Immature natural killer cell (primary cell): ENCODE data around the gene ENPP6. TPM values are rescaled to one million over a fixed set of nuclear protein-coding genes. Genes with fewer than 3 reads are reported as not detected.
A peak's percentile ranks its signal among the peaks of the same experiment; 100 is the strongest.
"Not testable (repeated sequence)": the region's sequence is repeated elsewhere in the genome, so short reads cannot be mapped to it uniquely, and the experiment has no call there.

ENCODE experiments used
- DNase-seq, 3 donors: peaks; one replicate each; pipeline ENCODE4 v3.0.0; 2022; ENCODE audit warnings: mixed read lengths in 1 of 3
- H3K27ac Mint-ChIP-seq, 6 donors: one replicate each; pipeline ENCODE4 v1.8.0; 2020; ENCODE audit warnings: mixed read lengths in 6 of 6, mild to moderate bottlenecking in 5 of 6, inconsistent platforms in 4 of 6, moderate library complexity in 3 of 6
- H3K27me3 Mint-ChIP-seq, 3 donors: one replicate each; pipeline ENCODE4 v1.8.0; 2020 to 2021; ENCODE audit warnings: low read depth in 3 of 3, mild to moderate bottlenecking in 3 of 3, mixed read lengths in 3 of 3, moderate library complexity in 3 of 3, inconsistent platforms in 1 of 3
- H3K36me3 Mint-ChIP-seq, 3 donors: one replicate each; pipeline ENCODE4 v1.8.0; 2020; ENCODE audit warnings: mixed read lengths in 3 of 3, inconsistent platforms in 2 of 3, mild to moderate bottlenecking in 2 of 3
- H3K4me1 Mint-ChIP-seq, 2 donors: one replicate each; pipeline ENCODE4 v1.8.0; 2020; ENCODE audit warnings: inconsistent platforms in 2 of 2, mild to moderate bottlenecking in 2 of 2, mixed read lengths in 2 of 2, moderate library complexity in 1 of 2
- H3K4me3 Mint-ChIP-seq, 5 donors: one replicate each; pipeline ENCODE4 v1.8.0; 2020; ENCODE audit warnings: mild to moderate bottlenecking in 5 of 5, mixed read lengths in 5 of 5, inconsistent platforms in 3 of 5, moderate library complexity in 3 of 5
- H3K9me3 Mint-ChIP-seq, 6 donors: one replicate each; pipeline ENCODE4 v1.8.0; 2020; ENCODE audit warnings: mild to moderate bottlenecking in 6 of 6, mixed read lengths in 6 of 6, inconsistent platforms in 4 of 6, moderate library complexity in 3 of 6
- polyA plus RNA-seq, 3 donors: library from polyadenylated mRNA; unstranded; fragments of 300-500 nt; fragmentation: Illumina TruSeq; gene quantifications; one replicate each; pipeline ENCODE4 v1.2.3, GENCODE V29; 2021

ENPP6 gene
- polyA plus RNA-seq, 3 donors from 2014 or later = 0.13 to 0.20 TPM; not detected in 1

DNA sequence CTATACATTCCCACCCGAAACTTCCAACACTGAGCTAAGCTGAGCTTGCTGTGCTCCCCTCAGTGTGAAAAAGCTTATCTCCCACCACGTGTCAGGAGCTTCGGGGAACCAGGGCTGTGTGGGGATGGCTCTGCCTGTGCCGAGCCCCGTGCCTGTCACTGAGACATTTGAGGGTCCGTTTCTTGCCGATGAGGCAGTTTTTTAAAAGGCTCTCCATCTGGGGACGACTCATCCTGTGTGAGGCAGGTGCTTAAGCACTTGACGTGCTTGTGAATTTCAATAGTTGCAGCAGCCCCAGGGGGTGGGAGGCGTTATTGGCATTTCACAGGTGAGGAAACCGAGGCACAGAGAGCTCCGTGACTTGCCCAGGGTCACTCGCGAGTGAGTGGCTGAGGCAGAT lies 160.8 kb downstream of the ENPP6 start:
- no peaks in the 10 kb centered on the region for H3K4me1 Mint-ChIP-seq
- no peak for DNase-seq
- peaks cover 0 to 5% (median 0%) of the 10 kb centered on the region in 6 donors for H3K9me3 Mint-ChIP-seq
- peaks cover 1 to 2% (median 2%) of the 10 kb centered on the region in 3 donors for H3K27me3 Mint-ChIP-seq
- no peaks in the 10 kb centered on the region for H3K36me3 Mint-ChIP-seq
- no peak overlapping the region for H3K27ac Mint-ChIP-seq
- H3K4me3 Mint-ChIP-seq = no peak overlapping the region

DNA sequence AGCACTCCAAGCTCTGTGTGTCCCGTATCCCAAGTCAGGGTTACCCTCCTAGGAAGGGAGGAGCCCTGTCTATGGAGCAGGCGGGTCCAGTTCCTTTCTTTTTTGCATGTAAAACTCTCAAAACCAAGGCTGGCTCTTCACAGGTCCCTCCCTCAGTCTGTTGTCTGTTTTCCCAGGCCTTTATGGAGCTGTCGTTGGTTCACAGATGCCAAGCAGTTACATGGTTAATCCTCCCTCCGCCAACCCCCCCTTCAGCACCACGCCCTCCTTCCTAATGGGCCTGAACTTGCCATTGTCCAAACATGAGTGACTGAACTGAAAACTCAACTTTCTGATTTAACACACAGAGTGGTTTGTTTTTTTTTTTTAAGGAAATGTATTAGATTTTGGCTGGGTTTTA lies 164.2 kb downstream of the ENPP6 start:
- DNase-seq = no peak
- Mint-ChIP-seq H3K4me3 (no peak overlapping the region), H3K9me3 (peaks cover 0 to 6% (median under 1%) of the 10 kb centered on the region in 6 donors), H3K27me3 (peaks cover 2 to 5% (median 5%) of the 10 kb centered on the region in 3 donors), H3K4me1 (no peaks in the 10 kb centered on the region), H3K27ac (no peak overlapping the region), H3K36me3 (no peaks in the 10 kb centered on the region)

DNA sequence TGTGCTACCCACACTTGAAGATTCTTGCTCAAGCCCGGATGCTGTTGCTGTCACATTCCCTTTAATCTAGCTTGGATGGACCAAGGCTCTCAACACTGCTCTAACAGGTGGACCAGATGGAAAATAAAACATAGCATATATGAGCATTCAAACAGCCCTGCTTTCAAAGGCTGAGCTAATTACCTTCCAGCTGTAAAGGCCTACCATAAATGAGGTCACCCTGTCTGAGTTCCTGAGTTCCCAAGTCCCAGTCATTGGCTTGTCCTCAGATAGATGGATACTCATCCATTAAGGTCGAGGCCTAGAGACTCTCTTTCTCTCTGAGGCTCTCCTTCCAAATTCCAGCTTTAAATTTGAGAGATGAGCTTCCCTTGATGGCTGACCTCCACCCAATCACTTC lies 165.1 kb downstream of the ENPP6 start:
- H3K36me3 Mint-ChIP-seq = no peaks in the 10 kb centered on the region
- no peak for DNase-seq

DNA sequence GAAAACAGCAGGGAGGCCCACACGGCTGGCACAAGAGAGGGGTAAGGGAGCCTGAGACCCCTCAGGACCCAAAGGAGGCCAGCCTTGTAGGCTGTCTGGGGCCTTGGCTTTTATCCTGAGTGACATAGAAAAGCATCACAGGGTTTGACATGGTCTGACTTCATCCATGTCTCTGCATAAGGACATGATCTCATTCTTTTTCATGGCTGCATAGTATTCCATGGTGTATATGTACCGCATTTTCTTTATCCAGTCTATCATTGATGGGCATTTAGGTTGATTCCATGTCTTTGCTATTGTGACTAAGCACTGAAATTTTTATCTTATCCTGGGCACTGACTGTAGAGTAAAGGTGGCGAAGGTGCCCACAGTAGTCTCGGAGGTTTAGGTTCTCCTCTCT lies 166.4 kb downstream of the ENPP6 start:
- H3K36me3 Mint-ChIP-seq, H3K4me1 Mint-ChIP-seq, H3K27ac Mint-ChIP-seq, DNase-seq: not testable (repeated sequence)
- Mint-ChIP-seq H3K27me3 (peaks cover 5 to 13% (median 11%) of the 10 kb centered on the region in 3 donors), H3K9me3 (peaks cover 2 to 21% (median 10%) of the 10 kb centered on the region in 6 donors), H3K4me3 (peak overlapping the region in 1 of 5 donors; percentile 13)

More for the DNA sequence above, 165.1 kb downstream of the ENPP6 start:
- Mint-ChIP-seq H3K9me3 (peaks cover 2 to 8% (median 3%) of the 10 kb centered on the region in 6 donors), H3K27ac (no peak overlapping the region), H3K4me1 (no peaks in the 10 kb centered on the region), H3K27me3 (peaks cover 2 to 8% (median 8%) of the 10 kb centered on the region in 3 donors), H3K4me3 (no peak overlapping the region)

DNA sequence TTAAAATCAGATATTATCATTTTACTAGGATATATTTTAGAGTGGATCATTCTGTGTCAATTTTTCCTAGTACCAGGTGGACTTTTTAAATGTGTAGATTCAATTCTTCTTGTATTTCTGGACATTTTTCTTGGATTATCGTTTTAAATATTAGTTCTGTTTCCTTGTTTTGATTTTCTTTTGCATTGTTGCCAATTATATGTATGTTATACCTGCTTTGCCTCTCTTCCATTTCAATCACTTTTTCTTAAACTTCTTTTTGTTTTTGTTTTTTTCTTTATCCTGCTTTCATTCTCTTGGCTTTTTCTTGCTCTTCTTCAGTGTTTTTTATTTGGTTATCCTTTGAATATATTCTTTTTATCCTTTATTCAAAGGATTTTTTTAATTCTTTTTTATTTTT lies 171.5 kb downstream of the ENPP6 start:
- H3K4me1 Mint-ChIP-seq = no peaks in the 10 kb centered on the region
- H3K27ac Mint-ChIP-seq = no peak overlapping the region
- no peak overlapping the region for H3K4me3 Mint-ChIP-seq
- peaks cover 4 to 19% (median 13%) of the 10 kb centered on the region in 3 donors for H3K27me3 Mint-ChIP-seq
- H3K9me3 Mint-ChIP-seq = peaks cover 3 to 25% (median 16%) of the 10 kb centered on the region in 6 donors
- no peak for DNase-seq
- H3K36me3 Mint-ChIP-seq = peaks cover 0 to 11% (median 0%) of the 10 kb centered on the region in 3 donors

DNA sequence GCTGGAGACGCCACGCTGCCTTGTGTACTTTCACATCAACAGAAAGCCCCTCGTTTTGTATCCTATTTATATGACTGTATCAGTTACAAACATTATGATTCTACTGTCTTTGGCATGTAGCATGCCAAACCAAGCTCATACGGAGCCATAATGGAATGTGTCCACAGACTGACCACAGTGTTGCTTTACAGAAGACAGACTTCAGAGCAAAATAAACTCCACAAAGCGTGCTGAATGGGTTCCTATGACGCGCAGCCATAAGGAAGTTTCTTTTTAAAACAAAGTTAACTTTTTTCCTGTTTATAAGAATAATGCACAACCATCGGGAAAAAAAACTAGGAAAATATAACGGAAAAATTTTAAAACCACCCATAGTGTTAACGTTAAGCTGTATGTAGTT lies 176.5 kb downstream of the ENPP6 start:
- Mint-ChIP-seq H3K27ac (no peak overlapping the region), H3K4me1 (no peaks in the 10 kb centered on the region), H3K9me3 (peaks cover 0 to 6% (median 5%) of the 10 kb centered on the region in 6 donors), H3K4me3 (no peak overlapping the region), H3K27me3 (peaks cover 6 to 18% (median 7%) of the 10 kb centered on the region in 3 donors), H3K36me3 (peaks cover 0 to 3% (median 0%) of the 10 kb centered on the region in 3 donors)
- no peak for DNase-seq

DNA sequence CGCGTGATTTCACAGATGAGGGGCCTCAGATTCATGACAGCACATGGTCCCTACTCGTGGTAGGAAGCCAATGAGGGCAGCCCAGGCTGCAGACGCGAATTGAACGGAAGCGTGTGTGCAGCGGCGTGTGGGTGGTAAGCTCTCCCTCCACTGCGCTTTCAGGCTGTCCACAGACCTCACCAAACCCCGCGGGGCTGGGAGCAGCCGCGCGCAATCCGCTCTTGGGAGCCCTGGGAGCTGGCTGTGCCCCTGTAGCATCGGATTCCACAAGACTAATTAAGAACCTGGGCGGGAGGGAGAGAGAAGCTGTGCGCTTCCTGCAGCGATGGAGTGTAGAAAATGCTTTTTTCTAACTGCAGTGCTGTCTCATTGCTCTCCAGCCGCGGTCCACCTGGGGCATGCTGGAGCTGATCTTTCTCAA lies 177.7 kb downstream of the ENPP6 start:
- DNase-seq = no peak
- no peaks in the 10 kb centered on the region for H3K36me3 Mint-ChIP-seq
- H3K27me3 Mint-ChIP-seq = peaks cover 4 to 14% (median 6%) of the 10 kb centered on the region in 3 donors
- H3K4me1 Mint-ChIP-seq = no peaks in the 10 kb centered on the region
- no peaks in the 10 kb centered on the region for H3K9me3 Mint-ChIP-seq
- H3K4me3 Mint-ChIP-seq = no peak overlapping the region
- no peak overlapping the region for H3K27ac Mint-ChIP-seq
